ENCODE data around the gene EYA3.
A peak's percentile ranks its signal among the peaks of the same experiment; 100 is the strongest.

EYA3 gene

GRCh38 chr1:27961646-27962221 lies 126.7 kb downstream of the EYA3 start:
- peak overlapping the region; percentile 60 for H3K4me3 ChIP-seq (ENCODE audit: low read depth, low read length)
- no peak for DNase-seq (ENCODE audit: low read depth)
- in situ Hi-C loops (cut with HindIII; ENCODE audit: low sequenced_read_pairs): no loop called here
- no peak for TF ChIP-seq CTCF (IDR thresholded peaks at IDR 0.05; ENCODE audit: low read depth, low read length, missing control alignments)

DNA sequence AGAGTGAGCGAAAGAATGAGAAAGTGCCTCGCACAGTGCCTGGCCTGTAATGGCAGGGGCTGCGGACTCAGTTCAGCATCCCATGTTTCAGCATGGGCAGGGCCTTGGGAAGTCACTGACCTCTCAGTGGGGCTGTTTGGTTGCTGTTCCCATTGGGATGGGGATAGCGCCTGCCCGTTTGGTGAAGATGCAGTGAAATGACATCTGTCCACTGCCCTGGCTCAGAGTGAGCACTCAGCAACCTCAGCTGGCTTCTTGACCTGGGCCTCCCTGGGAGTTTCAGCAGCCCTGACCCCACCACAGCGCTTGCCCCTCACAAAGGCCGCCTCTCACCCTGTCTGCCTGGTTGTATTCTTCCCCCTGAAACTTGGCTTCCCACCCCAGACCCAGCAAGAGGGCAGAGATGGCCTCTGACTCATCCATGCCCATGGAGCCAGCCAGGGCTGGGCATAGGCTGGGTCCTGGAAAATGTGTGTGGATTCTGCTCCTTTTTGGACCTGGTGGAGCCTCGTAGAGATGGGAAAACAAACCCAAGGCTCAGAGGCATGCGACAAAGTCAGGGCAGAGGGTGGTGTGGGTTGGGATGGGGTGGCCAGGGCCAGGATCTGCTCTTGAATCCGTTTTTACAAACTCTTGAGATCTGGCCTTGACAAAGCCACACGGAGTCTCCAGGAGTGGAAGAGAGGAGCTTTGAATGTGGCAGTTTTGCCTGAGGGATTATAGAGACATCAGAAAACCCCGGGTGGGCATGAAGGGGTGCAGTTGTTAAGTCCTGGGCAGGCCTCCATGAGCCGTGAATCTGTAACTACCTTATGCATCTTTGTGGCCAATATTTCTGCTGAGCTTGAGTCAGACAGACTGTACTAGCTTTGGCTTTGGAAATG lies 127.4 kb downstream of the EYA3 start:
- no peak for DNase-seq (ENCODE audit: low read depth)
- no peak for TF ChIP-seq CTCF (IDR thresholded peaks at IDR 0.05; ENCODE audit: low read depth, low read length, missing control alignments)
- peak overlapping the region; percentile 60 for H3K4me3 ChIP-seq (ENCODE audit: low read depth, low read length)
- in situ Hi-C loops (cut with HindIII; ENCODE audit: low sequenced_read_pairs): no loop called here

- peak within 1 kb of the TSS; percentile 60 for H3K4me3 ChIP-seq (ENCODE audit: low read depth, low read length)
- in situ Hi-C loops (cut with HindIII; ENCODE audit: low sequenced_read_pairs): no loop called here
- peak; percentile 30 for TF ChIP-seq CTCF (IDR thresholded peaks at IDR 0.05; ENCODE audit: low read depth, low read length, missing control alignments)
- DNase-seq (ENCODE audit: low read depth): no peak
Measured at GRCh38 chr1:27959792-27960603, 128.4 kb downstream of the EYA3 start, which contains the start of gene XKR8. Gene XKR8 (plus strand): TSS chr1:27959973. CDS start chr1:27960070, 97 bp downstream.

DNA sequence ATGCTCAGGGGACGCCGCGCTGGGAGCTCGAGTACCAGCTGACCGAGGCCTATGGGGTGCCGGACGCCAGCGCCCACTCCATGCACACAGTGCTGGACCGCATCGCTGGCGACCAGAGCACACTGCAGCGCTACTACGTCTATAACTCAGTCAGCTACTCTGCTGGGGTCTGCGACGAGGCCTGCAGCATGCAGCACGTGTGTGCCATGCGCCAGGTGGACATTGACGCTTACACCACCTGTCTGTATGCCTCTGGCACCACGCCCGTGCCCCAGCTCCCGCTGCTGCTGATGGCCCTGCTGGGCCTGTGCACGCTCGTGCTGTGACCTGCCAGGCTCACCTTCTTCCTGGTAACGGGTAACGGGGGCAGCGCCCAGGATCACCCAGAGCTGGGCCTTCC lies 129.9 kb downstream of the EYA3 start:
- no peak overlapping the region for H3K4me3 ChIP-seq (ENCODE audit: low read depth, low read length)
- TF ChIP-seq CTCF (IDR thresholded peaks at IDR 0.05; ENCODE audit: low read depth, low read length, missing control alignments): no peak
- no peak for DNase-seq (ENCODE audit: low read depth)
- in situ Hi-C loops (cut with HindIII; ENCODE audit: low sequenced_read_pairs): no loop called here

GRCh38 chr1:27957655-27958054 lies 130.8 kb downstream of the EYA3 start:
- no peak for DNase-seq (ENCODE audit: low read depth)
- in situ Hi-C loops (cut with HindIII; ENCODE audit: low sequenced_read_pairs): no loop called here
- H3K4me3 ChIP-seq (ENCODE audit: low read depth, low read length): no peak overlapping the region
- TF ChIP-seq CTCF (IDR thresholded peaks at IDR 0.05; ENCODE audit: low read depth, low read length, missing control alignments): no peak

DNA sequence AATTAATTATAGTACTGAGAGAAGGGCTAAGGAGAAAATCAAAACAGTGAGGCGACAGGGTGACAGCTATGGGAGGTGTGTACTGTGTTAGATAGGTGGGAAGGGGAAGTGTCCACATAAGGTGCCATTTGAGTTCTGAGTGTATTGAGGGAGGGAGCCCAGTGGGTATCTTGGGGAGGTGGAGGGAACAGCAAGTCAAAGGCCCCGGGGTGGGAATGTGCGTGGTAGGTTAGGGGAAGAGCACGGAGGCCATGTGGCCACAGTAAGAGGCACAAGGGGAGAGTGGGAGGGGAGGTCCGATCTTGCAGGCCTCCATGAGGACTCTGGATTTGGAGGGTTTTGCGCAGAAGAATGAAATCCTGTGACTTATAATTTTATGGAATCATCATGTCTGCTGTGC lies 131.6 kb downstream of the EYA3 start:
- TF ChIP-seq CTCF (IDR thresholded peaks at IDR 0.05; ENCODE audit: low read depth, low read length, missing control alignments): no peak
- in situ Hi-C loops (cut with HindIII; ENCODE audit: low sequenced_read_pairs): no loop called here
- no peak overlapping the region for H3K4me3 ChIP-seq (ENCODE audit: low read depth, low read length)
- DNase-seq (ENCODE audit: low read depth): no peak
